ENCODE results near the gene CARS2.

DNA sequence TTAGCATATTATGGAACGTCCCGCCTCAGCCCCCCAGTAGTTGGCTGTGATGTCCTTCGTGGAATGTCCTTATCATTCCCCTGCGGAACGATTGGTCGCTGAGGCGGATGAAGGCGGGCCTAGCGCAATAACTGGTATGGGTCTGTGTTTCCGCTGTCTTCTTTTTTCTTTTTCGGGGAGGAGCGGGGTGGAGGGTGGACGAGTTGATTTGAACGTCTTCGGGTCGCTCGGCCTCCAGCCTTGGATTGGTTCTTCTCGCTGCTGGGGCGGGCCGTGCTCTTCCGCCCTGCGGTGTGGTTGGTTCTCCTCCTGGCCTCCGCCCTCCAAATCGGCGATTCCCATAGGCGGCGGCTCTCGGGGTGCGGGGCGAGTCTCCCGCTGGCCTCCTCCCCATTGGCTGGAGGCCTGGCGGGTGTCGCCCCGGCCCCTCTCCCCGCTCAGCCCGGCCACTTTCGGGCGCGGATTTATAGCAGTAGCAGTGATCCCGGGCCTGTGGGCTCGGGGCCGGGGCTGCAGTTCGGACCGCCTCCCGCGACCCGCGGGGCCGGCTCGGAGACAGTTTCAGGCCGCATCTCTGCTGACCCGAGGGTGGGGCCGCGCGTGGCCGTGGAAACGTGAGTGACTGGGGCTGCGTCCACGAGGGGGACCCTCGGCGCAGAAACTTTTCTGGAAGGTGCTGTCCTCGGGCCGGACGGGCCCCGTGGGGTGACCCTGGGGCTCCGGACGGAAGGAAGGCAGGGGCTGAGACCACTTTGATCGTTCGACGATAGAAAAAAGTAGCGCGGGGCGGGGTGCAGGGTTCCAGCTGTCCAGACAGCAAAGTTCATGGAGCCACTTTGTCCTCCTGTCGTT lies 9.7 kb upstream of the CARS2 start:
- no peak for TF ChIP-seq CTCF (conservative IDR thresholded peaks at IDR 0.05; ENCODE audit: low read depth in 2 of 2)
- TF ChIP-seq EZH2 (IDR thresholded peaks at IDR 0.05; ENCODE audit: low read depth, unreplicated experiment), result no peak
- TF ChIP-seq STAT1 (IDR thresholded peaks at IDR 0.05; ENCODE audit: unreplicated experiment), result no peak
- TF ChIP-seq POLR2AphosphoS5 (IDR thresholded peaks at IDR 0.05; ENCODE audit: low read depth), result peak; percentile 39

Data from GM23338 (cell line).